ENCODE results near the gene SDK1. TPM values are rescaled to one million over a fixed set of nuclear protein-coding genes. Genes with fewer than 3 reads are reported as not detected.

The SDK1 gene
- total RNA-seq, 4 donors from 2014 or later, result 1.2 to 1.8 (median 1.5) TPM

GRCh38 chr7:3469641-3470040 lies 168.6 kb downstream of the SDK1 start:
- Histone ChIP-seq H3K9me3 (no peaks in the 10 kb centered on the region), H3K4me3 (no peak overlapping the region), H3K4me1 (no peaks in the 10 kb centered on the region), H3K27ac (no peak overlapping the region), H3K27me3 (no peaks in the 10 kb centered on the region), H3K36me3 (no peaks in the 10 kb centered on the region)
- TF ChIP-seq POLR2A (IDR thresholded peaks at IDR 0.05) (no peak), CTCF (IDR thresholded peaks at IDR 0.05 in 4 of 5, conservative IDR thresholded peaks at IDR 0.05 in 1 of 5) (no peak)
- in situ Hi-C loops (cut with MboI; ENCODE audit: low sequenced_read_pairs in 4 of 4) (no loop called here), intact Hi-C loops (cut with DNase I; ENCODE audit: low total_unique reads) (no loop called here)
- ATAC-seq (no peak), DNase-seq (no peak)

DNA sequence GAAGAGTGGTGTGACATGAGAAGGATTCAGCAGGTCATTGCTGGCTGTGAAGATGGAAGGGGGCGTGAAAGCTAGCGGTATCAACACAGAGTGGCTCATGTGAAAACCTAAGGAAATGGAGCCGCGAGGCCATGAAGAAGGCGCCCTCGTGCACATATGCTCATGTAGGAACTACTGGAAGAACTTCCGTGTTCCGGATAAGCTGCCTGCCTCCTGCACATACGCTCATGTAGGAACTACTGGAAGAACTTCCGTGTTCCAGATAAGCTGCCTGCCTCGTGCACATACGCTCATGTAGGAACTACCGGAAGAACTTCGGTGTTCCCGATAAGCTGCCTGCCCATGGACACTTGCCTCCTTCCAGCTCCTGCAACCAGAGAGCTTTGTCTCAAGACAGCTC lies 179.1 kb downstream of the SDK1 start:
- in situ Hi-C loops (cut with MboI; ENCODE audit: low sequenced_read_pairs in 4 of 4) (no loop called here), intact Hi-C loops (cut with DNase I; ENCODE audit: low total_unique reads) (no loop called here)
- H3K27me3 ChIP-seq, result no peaks in the 10 kb centered on the region
- ATAC-seq (no peak), DNase-seq (no peak)
- TF ChIP-seq POLR2A (IDR thresholded peaks at IDR 0.05), result no peak
- no peak for TF ChIP-seq CTCF (IDR thresholded peaks at IDR 0.05 in 4 of 5, conservative IDR thresholded peaks at IDR 0.05 in 1 of 5)
- H3K9me3 ChIP-seq, result no peaks in the 10 kb centered on the region
- H3K4me1 ChIP-seq, result no peaks in the 10 kb centered on the region
- H3K36me3 ChIP-seq, result no peaks in the 10 kb centered on the region
- H3K27ac ChIP-seq, result no peak overlapping the region
- H3K4me3 ChIP-seq, result no peak overlapping the region

GRCh38 chr7:3481435-3481834 lies 180.4 kb downstream of the SDK1 start:
- no peaks in the 10 kb centered on the region for H3K36me3 ChIP-seq
- H3K27me3 ChIP-seq, result no peaks in the 10 kb centered on the region
- intact Hi-C loops (cut with DNase I; ENCODE audit: low total_unique reads) (no loop called here), in situ Hi-C loops (cut with MboI; ENCODE audit: low sequenced_read_pairs in 4 of 4) (no loop called here)
- ATAC-seq (no peak), DNase-seq (no peak)
- no peaks in the 10 kb centered on the region for H3K9me3 ChIP-seq
- H3K4me3 ChIP-seq, result no peak overlapping the region
- no peak overlapping the region for H3K27ac ChIP-seq
- no peaks in the 10 kb centered on the region for H3K4me1 ChIP-seq
- no peak for TF ChIP-seq CTCF (IDR thresholded peaks at IDR 0.05 in 4 of 5, conservative IDR thresholded peaks at IDR 0.05 in 1 of 5)
- no peak for TF ChIP-seq POLR2A (IDR thresholded peaks at IDR 0.05)

DNA sequence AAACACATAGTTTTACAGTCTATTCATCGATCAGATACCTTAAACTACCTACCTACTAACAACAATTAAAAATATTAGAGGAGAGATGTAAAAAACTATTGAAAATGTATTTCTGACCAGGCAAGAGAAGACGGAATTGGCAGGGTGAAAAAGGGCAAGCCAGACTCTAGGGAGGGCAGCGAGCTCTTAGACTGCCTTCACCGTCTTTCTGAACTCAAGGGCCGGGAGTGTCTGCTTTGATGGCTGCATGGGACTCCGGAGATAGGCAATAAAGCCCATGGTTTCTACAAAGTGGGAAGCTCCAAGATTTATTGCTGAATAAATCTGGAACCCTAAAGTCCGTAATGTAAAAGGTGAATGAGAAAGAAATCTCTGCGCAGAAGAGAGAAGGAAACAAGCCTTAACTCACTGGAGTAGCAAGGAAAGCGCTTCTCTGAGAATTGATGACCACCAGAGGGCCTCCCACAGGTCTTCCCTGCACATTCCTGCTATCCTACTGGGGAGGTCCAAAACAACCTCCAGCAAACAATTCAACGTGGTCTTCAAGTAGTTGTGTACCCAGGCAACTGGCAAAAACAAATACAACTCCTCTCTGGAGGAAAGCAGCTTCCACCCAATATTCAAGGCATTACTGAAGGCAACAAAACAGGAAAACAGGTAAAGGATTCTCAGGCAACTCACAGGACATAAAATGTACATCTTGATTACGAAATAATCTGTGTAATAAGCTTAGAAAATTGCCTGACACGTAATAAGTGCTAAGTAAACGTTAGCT lies 181.3 kb downstream of the SDK1 start:
- no peaks in the 10 kb centered on the region for H3K27me3 ChIP-seq
- intact Hi-C loops (cut with DNase I; ENCODE audit: low total_unique reads) (no loop called here), in situ Hi-C loops (cut with MboI; ENCODE audit: low sequenced_read_pairs in 4 of 4) (no loop called here)
- no peak overlapping the region for H3K27ac ChIP-seq
- no peaks in the 10 kb centered on the region for H3K9me3 ChIP-seq
- ATAC-seq (no peak), DNase-seq (no peak)
- no peak for TF ChIP-seq POLR2A (IDR thresholded peaks at IDR 0.05)
- no peak for TF ChIP-seq CTCF (IDR thresholded peaks at IDR 0.05 in 4 of 5, conservative IDR thresholded peaks at IDR 0.05 in 1 of 5)
- no peaks in the 10 kb centered on the region for H3K36me3 ChIP-seq
- H3K4me1 ChIP-seq, result no peaks in the 10 kb centered on the region
- H3K4me3 ChIP-seq, result no peak overlapping the region

DNA sequence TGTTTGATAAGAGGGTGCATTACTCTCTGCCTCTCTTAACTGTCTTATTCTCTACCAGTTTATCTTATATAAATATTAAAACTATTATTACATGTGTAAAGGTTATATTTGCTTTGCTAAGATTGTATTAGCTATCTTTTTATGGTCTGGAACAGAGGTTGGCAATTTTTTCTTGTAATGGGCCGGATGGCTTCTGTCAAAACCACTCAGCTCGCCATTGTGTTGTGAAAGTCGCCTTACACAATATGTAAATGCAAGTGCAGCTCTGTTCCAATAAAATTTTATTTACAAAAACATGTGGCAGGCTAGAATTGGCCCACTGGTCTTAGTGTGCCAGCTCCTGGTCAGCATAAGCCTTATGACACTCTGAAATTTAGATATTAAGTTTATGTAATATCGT lies 185.8 kb downstream of the SDK1 start:
- ATAC-seq (no peak), DNase-seq (no peak)
- no peak for TF ChIP-seq POLR2A (IDR thresholded peaks at IDR 0.05)
- TF ChIP-seq CTCF (IDR thresholded peaks at IDR 0.05 in 4 of 5, conservative IDR thresholded peaks at IDR 0.05 in 1 of 5), result no peak
- Histone ChIP-seq H3K27ac (no peak overlapping the region), H3K4me1 (no peaks in the 10 kb centered on the region), H3K36me3 (no peaks in the 10 kb centered on the region), H3K9me3 (no peaks in the 10 kb centered on the region), H3K4me3 (no peak overlapping the region), H3K27me3 (no peaks in the 10 kb centered on the region)
- in situ Hi-C loops (cut with MboI; ENCODE audit: low sequenced_read_pairs in 4 of 4) (no loop called here), intact Hi-C loops (cut with DNase I; ENCODE audit: low total_unique reads) (no loop called here)
